ENCODE results near the gene PALS2.

PALS2 gene

GRCh38 chr7:24609570-24609969 lies 36.3 kb downstream of the PALS2 start:
- no peaks in the 10 kb centered on the region for H3K27me3 ChIP-seq (ENCODE audit: control insufficient read depth in 2 of 2, insufficient read depth in 2 of 2, low read length in 2 of 2)
- H3K4me3 ChIP-seq (ENCODE audit: low read length in 2 of 2) = no peak overlapping the region
- H3K4me1 ChIP-seq (ENCODE audit: control insufficient read depth in 2 of 2, insufficient read depth in 2 of 2, low read length in 2 of 2) = no peaks in the 10 kb centered on the region
- no peaks in the 10 kb centered on the region for H3K9me3 ChIP-seq (ENCODE audit: control insufficient read depth in 2 of 2, low read length in 2 of 2)
- no peak overlapping the region for H3K27ac ChIP-seq (ENCODE audit: low read depth in 2 of 2, low read length in 2 of 2)
- no peaks in the 10 kb centered on the region for H3K36me3 ChIP-seq (ENCODE audit: control insufficient read depth in 2 of 2, insufficient read depth in 2 of 2, low read length in 2 of 2)
- no peak overlapping the region for H3K9ac ChIP-seq (ENCODE audit: low read depth in 1 of 2, low read length in 2 of 2)

- Histone ChIP-seq H3K4me3 (ENCODE audit: low read length in 2 of 2) (no peak overlapping the region), H3K9ac (ENCODE audit: low read depth in 1 of 2, low read length in 2 of 2) (no peak overlapping the region), H3K4me1 (ENCODE audit: control insufficient read depth in 2 of 2, insufficient read depth in 2 of 2, low read length in 2 of 2) (no peaks in the 10 kb centered on the region), H3K36me3 (ENCODE audit: control insufficient read depth in 2 of 2, insufficient read depth in 2 of 2, low read length in 2 of 2) (no peaks in the 10 kb centered on the region), H3K9me3 (ENCODE audit: control insufficient read depth in 2 of 2, low read length in 2 of 2) (no peaks in the 10 kb centered on the region), H3K27me3 (ENCODE audit: control insufficient read depth in 2 of 2, insufficient read depth in 2 of 2, low read length in 2 of 2) (no peaks in the 10 kb centered on the region), H3K27ac (ENCODE audit: low read depth in 2 of 2, low read length in 2 of 2) (no peak overlapping the region)
Measured at GRCh38 chr7:24611130-24611529, 37.9 kb downstream of the PALS2 start.

GRCh38 chr7:24617957-24618616 lies 44.8 kb downstream of the PALS2 start:
- Histone ChIP-seq H3K4me3 (ENCODE audit: low read length in 2 of 2) (no peak overlapping the region), H3K4me1 (ENCODE audit: control insufficient read depth in 2 of 2, insufficient read depth in 2 of 2, low read length in 2 of 2) (no peaks in the 10 kb centered on the region), H3K9me3 (ENCODE audit: control insufficient read depth in 2 of 2, low read length in 2 of 2) (no peaks in the 10 kb centered on the region), H3K36me3 (ENCODE audit: control insufficient read depth in 2 of 2, insufficient read depth in 2 of 2, low read length in 2 of 2) (no peaks in the 10 kb centered on the region), H3K27me3 (ENCODE audit: control insufficient read depth in 2 of 2, insufficient read depth in 2 of 2, low read length in 2 of 2) (no peaks in the 10 kb centered on the region), H3K27ac (ENCODE audit: low read depth in 2 of 2, low read length in 2 of 2) (no peak overlapping the region), H3K9ac (ENCODE audit: low read depth in 1 of 2, low read length in 2 of 2) (no peak overlapping the region)

- Histone ChIP-seq H3K36me3 (ENCODE audit: control insufficient read depth in 2 of 2, insufficient read depth in 2 of 2, low read length in 2 of 2) (no peaks in the 10 kb centered on the region), H3K4me1 (ENCODE audit: control insufficient read depth in 2 of 2, insufficient read depth in 2 of 2, low read length in 2 of 2) (no peaks in the 10 kb centered on the region), H3K9ac (ENCODE audit: low read depth in 1 of 2, low read length in 2 of 2) (no peak overlapping the region), H3K27ac (ENCODE audit: low read depth in 2 of 2, low read length in 2 of 2) (no peak overlapping the region), H3K4me3 (ENCODE audit: low read length in 2 of 2) (no peak overlapping the region), H3K27me3 (ENCODE audit: control insufficient read depth in 2 of 2, insufficient read depth in 2 of 2, low read length in 2 of 2) (no peaks in the 10 kb centered on the region), H3K9me3 (ENCODE audit: control insufficient read depth in 2 of 2, low read length in 2 of 2) (no peaks in the 10 kb centered on the region)
Measured at GRCh38 chr7:24619978-24620377, 46.7 kb downstream of the PALS2 start.

GRCh38 chr7:24622646-24623182 lies 49.5 kb downstream of the PALS2 start:
- H3K27ac ChIP-seq (ENCODE audit: low read depth in 2 of 2, low read length in 2 of 2) = no peak overlapping the region
- H3K4me3 ChIP-seq (ENCODE audit: low read length in 2 of 2) = no peak overlapping the region
- no peaks in the 10 kb centered on the region for H3K36me3 ChIP-seq (ENCODE audit: control insufficient read depth in 2 of 2, insufficient read depth in 2 of 2, low read length in 2 of 2)
- H3K27me3 ChIP-seq (ENCODE audit: control insufficient read depth in 2 of 2, insufficient read depth in 2 of 2, low read length in 2 of 2) = no peaks in the 10 kb centered on the region
- no peaks in the 10 kb centered on the region for H3K9me3 ChIP-seq (ENCODE audit: control insufficient read depth in 2 of 2, low read length in 2 of 2)
- no peaks in the 10 kb centered on the region for H3K4me1 ChIP-seq (ENCODE audit: control insufficient read depth in 2 of 2, insufficient read depth in 2 of 2, low read length in 2 of 2)
- no peak overlapping the region for H3K9ac ChIP-seq (ENCODE audit: low read depth in 1 of 2, low read length in 2 of 2)

All from mucosa of rectum (tissue), 2 donors.